ENCODE results near the gene LCE3C.
"Not testable (repeated sequence)": the region's sequence is repeated elsewhere in the genome, so short reads cannot be mapped to it uniquely, and the experiment has no call there.

The LCE3C gene

GRCh38 chr1:152599934-152600333 is at the start of gene LCE3C:
TSS of gene LCE3C (plus strand) at chr1:152600234. CDS start at chr1:152600732, 498 bp downstream.
- no peak for DNase-seq (ENCODE audit: low read depth)

- DNase-seq (ENCODE audit: low read depth): no peak
Measured at GRCh38 chr1:152565115-152565514, 34.9 kb upstream of the LCE3C start.

- DNase-seq (ENCODE audit: low read depth): no peak
Measured at GRCh38 chr1:152565535-152566215, 34.4 kb upstream of the LCE3C start.

GRCh38 chr1:152566681-152567080 is 33.4 kb upstream of the LCE3C start, which contains the start of gene LCE3E:
TSS of gene LCE3E (minus strand) at chr1:152566780. CDS start at chr1:152566208, 572 bp downstream.
- DNase-seq (ENCODE audit: low read depth): no peak

GRCh38 chr1:152577168-152577567 is 22.9 kb upstream of the LCE3C start:
- no peak for DNase-seq (ENCODE audit: low read depth)

- DNase-seq (ENCODE audit: low read depth): not testable (repeated sequence)
Measured at GRCh38 chr1:152579526-152579925, 20.5 kb upstream of the LCE3C start.

GRCh38 chr1:152580433-152580832 is 19.6 kb upstream of the LCE3C start, which contains the start of gene LCE3D:
TSS of gene LCE3D (minus strand) at chr1:152580516. CDS start at chr1:152579936, 580 bp downstream.
- no peak for DNase-seq (ENCODE audit: low read depth)

- no peak for DNase-seq (ENCODE audit: low read depth)
Measured at GRCh38 chr1:152582647-152583046, 17.4 kb upstream of the LCE3C start.

- DNase-seq (ENCODE audit: low read depth): no peak
Measured at GRCh38 chr1:152585586-152585985, 14.4 kb upstream of the LCE3C start.

GRCh38 chr1:152596986-152597385 is 3.0 kb upstream of the LCE3C start:
- no peak for DNase-seq (ENCODE audit: low read depth)

- DNase-seq (ENCODE audit: low read depth): no peak
Measured at GRCh38 chr1:152613511-152613910, 13.5 kb downstream of the LCE3C start, which contains the start of gene LCE3B. TSS of gene LCE3B (plus strand) at chr1:152613811. CDS start at chr1:152613811, 0 bp downstream.

- no peak for DNase-seq (ENCODE audit: low read depth)
Measured at GRCh38 chr1:152621993-152622392, 22.0 kb downstream of the LCE3C start.

GRCh38 chr1:152622803-152623202 is 22.8 kb downstream of the LCE3C start, which contains the start of gene LCE3A:
TSS of gene LCE3A (minus strand) at chr1:152623103. CDS start at chr1:152623103, 0 bp downstream.
- no peak for DNase-seq (ENCODE audit: low read depth)

- no peak for DNase-seq (ENCODE audit: low read depth)
Measured at GRCh38 chr1:152623203-152623844, 23.3 kb downstream of the LCE3C start.

GRCh38 chr1:152626744-152627143 is 26.7 kb downstream of the LCE3C start:
- DNase-seq (ENCODE audit: low read depth): no peak

- no peak for DNase-seq (ENCODE audit: low read depth)
Measured at GRCh38 chr1:152630596-152630995, 30.6 kb downstream of the LCE3C start.

GRCh38 chr1:152640351-152640750 is 40.3 kb downstream of the LCE3C start:
- DNase-seq (ENCODE audit: low read depth): no peak

GRCh38 chr1:152643945-152644344 is 43.9 kb downstream of the LCE3C start:
- no peak for DNase-seq (ENCODE audit: low read depth)

- DNase-seq (ENCODE audit: low read depth): no peak
Measured at GRCh38 chr1:152645146-152645545, 45.1 kb downstream of the LCE3C start.

- DNase-seq (ENCODE audit: low read depth): no peak
Measured at GRCh38 chr1:152646656-152647055, 46.6 kb downstream of the LCE3C start.

Measured in stimulated activated CD8-positive, alpha-beta memory T cell treated with anti-CD3 and anti-CD28 coated beads, Interleukin-7, amount 100 ng/mL, for 24 hours (primary cell).